MG63 (cell line): Measurements from ENCODE around the gene MED12L. TPM values are rescaled to one million over a fixed set of nuclear protein-coding genes. Genes with fewer than 3 reads are reported as not detected.
A peak's percentile ranks its signal among the peaks of the same experiment; 100 is the strongest.

Experiments used
- DNase-seq: peaks from one replicate; pipeline ENCODE4 v3.0.0-alpha.2; 2020
- H3K27me3 ChIP-seq: fragments of 250-450 bp; sonication (Bioruptor Pico); 2 replicates; pipeline ENCODE4 v1.5.1; 2020; ENCODE audit warnings: mild to moderate bottlenecking, moderate library complexity
- H3K36me3 ChIP-seq: fragments of 250-450 bp; sonication (Bioruptor Pico); 2 replicates; pipeline ENCODE4 v1.5.1; 2020; ENCODE audit warnings: mild to moderate bottlenecking, moderate library complexity
- H3K4me3 ChIP-seq: fragments of 250-450 bp; sonication (Bioruptor Pico); 2 replicates; pipeline ENCODE4 v1.5.1; 2020; ENCODE audit warnings: mild to moderate bottlenecking, moderate library complexity
- H3K9me3 ChIP-seq: fragments of 250-450 bp; sonication (Bioruptor Pico); 2 replicates; pipeline ENCODE4 v1.5.1; 2020; ENCODE audit warnings: mild to moderate bottlenecking, moderate library complexity
- total RNA-seq: library from RNA; depleted of rRNA; stranded (reverse); fragments of >200 nt; shearing (Covaris generic); gene quantifications from 2 replicates; pipeline ENCODE4 v1.2.3, GENCODE V29; 2014; ENCODE audit warnings: low replicate concordance

Gene MED12L
- total RNA-seq, 1 experiment from 2014 or later, result not detected

DNA sequence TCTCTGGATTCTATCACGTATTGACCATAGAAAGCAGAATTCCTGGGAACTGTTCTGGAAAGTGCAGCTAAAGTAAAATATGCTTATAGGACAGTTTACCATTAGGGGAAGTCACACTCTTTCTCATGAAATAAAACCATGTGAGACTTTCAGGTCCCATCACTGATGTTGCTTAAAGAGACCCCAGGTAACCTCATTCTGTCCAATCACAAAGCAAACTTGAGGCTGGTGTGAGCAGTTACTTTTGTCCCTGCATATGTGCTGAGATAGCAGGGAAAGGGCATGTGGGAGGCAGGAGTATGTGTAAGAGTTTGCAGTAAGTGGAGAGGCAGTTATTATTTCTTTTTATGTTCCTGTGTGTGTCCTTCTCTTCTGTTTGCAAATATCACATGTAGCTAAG, 215.1 kb downstream of the MED12L start:
- H3K9me3 ChIP-seq, result no peaks in the 10 kb centered on the region
- DNase-seq, result no peak
- H3K36me3 ChIP-seq, result no peaks in the 10 kb centered on the region
- H3K4me3 ChIP-seq, result no peak overlapping the region
- H3K27me3 ChIP-seq, result no peaks in the 10 kb centered on the region

DNA sequence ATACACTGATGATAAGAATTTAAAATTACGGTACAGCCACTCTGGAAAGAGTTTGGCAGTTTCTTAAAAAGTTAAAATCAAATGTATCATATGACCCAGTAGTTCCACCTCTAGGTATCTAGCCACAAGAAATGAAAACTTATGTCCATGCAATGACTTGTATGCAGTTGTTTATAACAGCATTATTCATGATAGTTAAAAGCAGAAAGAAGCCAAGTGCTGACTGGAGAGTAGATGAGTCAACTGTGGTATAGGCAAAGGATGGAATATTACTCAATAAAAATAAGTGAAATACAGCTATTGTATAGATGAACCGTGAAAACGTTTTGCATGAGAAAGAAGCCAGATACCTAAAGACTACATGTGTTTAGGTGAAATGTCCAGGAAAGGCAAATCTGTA, 216.3 kb downstream of the MED12L start:
- H3K9me3 ChIP-seq, result no peaks in the 10 kb centered on the region
- H3K27me3 ChIP-seq, result no peaks in the 10 kb centered on the region
- DNase-seq, result no peak
- no peak overlapping the region for H3K4me3 ChIP-seq
- no peaks in the 10 kb centered on the region for H3K36me3 ChIP-seq

DNA sequence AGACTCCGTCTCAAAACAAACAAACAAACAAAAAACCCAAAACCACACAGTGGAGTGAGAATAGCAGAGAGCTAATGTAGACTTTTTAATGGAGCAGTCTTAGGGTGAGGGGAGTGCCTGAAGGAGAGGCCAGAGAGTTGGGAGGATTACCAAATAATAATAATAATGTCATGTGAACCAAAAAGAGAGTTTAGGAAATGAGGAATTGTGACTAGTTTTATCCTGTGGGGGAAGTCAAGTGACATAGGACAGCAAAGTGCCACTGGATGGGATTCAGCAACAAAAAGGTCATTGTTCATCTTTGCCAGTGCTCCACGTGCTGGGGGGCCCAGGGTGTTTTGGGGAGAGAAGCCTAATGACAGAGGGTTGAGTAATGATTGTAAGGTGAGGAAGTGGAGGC, 218.3 kb downstream of the MED12L start:
- Histone ChIP-seq H3K4me3 (no peak overlapping the region), H3K27me3 (no peaks in the 10 kb centered on the region), H3K36me3 (no peaks in the 10 kb centered on the region), H3K9me3 (no peaks in the 10 kb centered on the region)
- no peak for DNase-seq

DNA sequence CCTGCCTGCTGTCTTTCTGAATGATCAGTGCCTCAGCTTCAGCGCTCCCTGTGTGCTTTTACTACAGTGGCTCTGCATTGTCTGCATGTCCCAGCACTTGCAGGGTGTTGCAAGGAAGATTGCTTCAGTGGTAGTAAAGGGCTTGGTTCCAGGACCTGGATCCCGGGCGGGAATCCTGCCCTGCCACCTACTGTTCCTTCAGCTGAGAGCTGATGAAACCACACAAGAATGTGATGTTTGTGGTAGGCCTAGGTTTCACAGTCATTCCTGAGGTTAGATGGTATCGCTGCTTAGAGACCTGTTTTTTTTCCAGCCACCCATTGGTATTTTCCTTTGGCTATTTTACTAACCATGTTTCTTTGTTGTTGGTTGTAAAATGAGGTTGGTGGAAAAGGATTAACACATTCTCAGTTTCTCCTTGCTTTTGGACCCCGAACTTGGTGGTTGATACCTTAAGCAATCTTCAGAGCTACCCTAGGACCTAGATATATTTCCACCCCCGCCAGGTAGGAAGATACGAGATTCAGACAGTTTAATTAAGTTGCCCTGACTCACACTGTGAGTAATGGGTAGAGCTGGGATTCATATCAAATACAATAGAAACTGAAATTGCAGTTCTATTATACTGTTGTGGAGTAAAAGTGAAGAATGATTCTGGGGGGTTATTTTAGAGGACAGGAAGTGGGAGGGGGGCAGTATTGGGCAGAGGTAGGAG, 219.8 kb downstream of the MED12L start:
- H3K36me3 ChIP-seq, result no peaks in the 10 kb centered on the region
- no peaks in the 10 kb centered on the region for H3K9me3 ChIP-seq
- DNase-seq, result peak; percentile 95
- no peaks in the 10 kb centered on the region for H3K27me3 ChIP-seq
- peak overlapping the region; percentile 21 for H3K4me3 ChIP-seq

DNA sequence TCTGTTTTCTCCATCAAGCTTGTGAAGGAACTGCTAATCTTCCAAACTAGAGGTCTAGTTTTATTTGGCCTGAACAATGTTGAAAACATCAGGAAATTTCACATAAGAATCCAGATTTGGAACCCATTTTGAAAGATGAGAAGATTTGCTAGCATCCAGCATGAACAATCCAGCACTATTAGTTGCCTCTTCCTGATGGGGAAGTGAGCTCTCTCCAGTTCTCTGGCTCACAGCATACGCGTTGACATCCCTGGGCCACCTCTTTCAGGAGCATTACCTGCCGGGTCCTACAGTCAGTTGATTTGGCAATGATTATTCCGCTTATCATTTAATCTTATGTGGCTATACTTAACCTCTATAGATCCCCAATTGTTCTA, 220.3 kb downstream of the MED12L start:
- peak; percentile 9 for DNase-seq
- no peaks in the 10 kb centered on the region for H3K36me3 ChIP-seq
- H3K9me3 ChIP-seq, result no peaks in the 10 kb centered on the region
- no peaks in the 10 kb centered on the region for H3K27me3 ChIP-seq
- no peak overlapping the region for H3K4me3 ChIP-seq

DNA sequence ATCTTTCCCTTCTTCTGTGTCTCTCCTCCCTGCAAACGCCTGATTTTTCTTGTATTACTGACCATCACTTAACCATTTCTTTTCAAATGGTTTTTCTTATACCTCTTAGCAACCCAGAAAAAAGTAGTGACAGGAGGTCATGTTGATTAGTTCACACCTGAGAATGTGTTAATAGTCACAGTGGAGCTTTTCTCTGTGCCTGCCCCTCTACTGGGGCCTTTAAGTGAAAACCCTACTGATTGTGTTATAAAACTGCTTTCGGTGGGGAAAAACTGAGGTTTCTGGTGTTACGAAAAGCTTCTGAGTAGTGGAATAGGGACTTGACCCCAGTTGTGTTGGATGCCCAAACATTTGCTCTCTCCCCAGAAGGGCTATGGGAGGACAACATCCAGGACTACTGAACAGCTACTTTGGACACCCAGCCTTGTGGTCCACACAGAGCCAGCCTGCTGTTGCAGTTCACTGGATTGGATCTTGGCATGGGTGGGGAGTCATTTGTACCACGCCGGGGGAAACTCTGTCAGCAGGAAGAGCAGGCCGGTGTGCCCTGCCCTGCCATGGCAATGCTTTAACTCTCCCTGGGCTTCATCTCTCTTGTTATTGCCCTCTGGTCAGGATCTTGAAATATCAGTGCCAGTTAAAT, 220.8 kb downstream of the MED12L start:
- no peak for DNase-seq
- Histone ChIP-seq H3K4me3 (no peak overlapping the region), H3K36me3 (no peaks in the 10 kb centered on the region), H3K9me3 (no peaks in the 10 kb centered on the region), H3K27me3 (no peaks in the 10 kb centered on the region)

DNA sequence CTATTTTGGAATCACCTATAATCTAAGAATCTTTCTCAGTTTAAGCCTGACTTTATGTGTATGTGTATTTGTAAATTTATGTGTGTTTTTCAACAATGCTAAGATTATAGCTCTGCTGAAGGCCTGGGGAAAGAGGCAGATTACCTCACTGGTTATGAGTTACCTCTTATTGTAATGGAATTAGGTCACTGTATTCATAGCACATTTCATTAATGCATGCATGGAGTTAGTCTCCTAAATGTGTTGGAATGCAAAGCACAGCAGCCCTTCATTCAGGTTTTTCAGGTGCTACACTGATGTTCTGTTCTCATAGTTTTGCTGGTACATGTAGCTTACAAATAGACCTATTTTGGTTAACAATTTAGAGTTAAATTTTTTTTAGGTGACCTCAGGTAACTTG, 221.7 kb downstream of the MED12L start:
- no peak for DNase-seq
- no peaks in the 10 kb centered on the region for H3K27me3 ChIP-seq
- H3K4me3 ChIP-seq, result no peak overlapping the region
- H3K36me3 ChIP-seq, result no peaks in the 10 kb centered on the region
- H3K9me3 ChIP-seq, result no peaks in the 10 kb centered on the region

DNA sequence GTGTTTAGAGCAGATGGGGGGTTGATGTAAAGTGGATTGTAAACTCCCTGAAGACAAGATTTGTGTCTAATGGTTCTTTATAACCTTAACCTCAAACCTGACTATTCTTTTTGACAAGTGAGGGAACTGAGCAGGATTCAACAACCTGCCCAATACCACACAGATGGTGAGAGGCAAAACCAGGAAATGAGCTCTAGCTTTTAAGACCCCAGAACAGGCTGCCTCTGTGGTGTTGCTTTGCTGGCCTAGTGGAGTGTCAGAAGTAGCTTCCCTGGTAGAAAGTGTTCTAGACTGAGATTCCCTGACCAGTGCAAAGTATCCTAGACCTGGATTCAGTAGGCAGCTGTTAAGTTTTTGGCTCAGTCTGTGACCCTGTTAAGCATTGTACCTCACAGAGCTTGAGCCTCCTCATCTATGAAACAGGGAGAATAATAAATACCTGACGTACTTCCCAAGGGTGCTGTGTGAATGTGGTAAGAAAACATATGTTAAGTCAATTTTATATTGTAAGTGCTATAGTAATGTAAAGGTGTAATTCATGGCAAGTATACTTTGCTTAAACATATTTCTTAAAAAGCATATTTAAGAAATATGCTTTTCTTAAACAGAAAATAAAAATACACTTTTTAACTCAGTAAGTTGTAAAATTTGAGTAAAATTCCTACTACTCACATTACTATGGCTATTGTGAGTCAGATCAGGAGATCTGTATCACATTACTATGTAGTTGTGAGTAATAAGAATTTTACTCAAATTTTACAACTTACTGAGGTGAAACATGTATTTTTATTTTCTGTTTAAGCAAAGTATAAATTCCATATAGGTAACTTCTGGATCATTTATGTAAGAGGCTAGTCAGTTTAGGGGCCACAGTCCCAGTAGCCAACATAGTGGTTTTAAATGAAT, 222.4 kb downstream of the MED12L start:
- Histone ChIP-seq H3K9me3 (no peaks in the 10 kb centered on the region), H3K4me3 (no peak overlapping the region), H3K27me3 (no peaks in the 10 kb centered on the region), H3K36me3 (no peaks in the 10 kb centered on the region)
- DNase-seq, result no peak

DNA sequence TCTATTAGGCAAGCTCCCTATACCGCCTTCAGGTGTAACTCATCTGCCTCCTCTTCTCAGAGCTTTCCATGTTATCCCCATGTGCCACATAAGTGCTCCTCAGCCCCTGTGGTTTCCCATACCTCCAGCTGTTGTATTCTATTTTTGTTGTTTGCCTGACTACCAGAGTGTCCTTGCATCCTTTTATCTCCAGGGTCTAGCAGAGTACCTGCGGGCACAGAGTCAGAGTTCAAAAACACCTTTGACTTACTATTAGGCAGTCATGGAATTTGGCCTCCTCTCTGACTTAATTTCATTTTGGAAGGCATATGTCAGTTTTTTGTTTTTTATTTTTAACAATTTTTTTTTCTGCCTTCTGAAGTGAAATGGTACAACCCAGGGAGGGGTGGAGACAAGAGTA, 224.1 kb downstream of the MED12L start:
- Histone ChIP-seq H3K9me3 (peaks cover 2% of the 10 kb centered on the region; the same call in 1 of the 2 replicates), H3K4me3 (no peak overlapping the region), H3K27me3 (no peaks in the 10 kb centered on the region), H3K36me3 (no peaks in the 10 kb centered on the region)
- DNase-seq, result no peak

DNA sequence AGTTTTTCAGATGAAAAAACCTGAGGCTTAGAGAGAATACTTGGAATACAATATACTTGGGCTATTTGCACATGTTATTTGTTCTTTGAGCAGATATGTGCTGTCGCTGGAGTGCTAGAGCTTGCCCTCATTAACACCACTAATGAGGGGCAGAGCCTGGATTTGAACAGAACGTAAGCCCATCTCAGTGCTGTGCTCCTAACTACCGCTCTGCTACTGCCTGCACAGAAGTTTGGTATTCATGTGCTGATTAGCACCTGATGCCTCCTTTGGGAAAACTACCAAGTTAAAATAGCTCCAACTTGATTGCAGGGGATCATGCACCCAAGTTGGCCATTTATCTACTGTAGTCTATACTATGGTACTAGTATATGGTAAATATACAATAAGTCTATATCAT, 227.5 kb downstream of the MED12L start:
- peaks cover 2% of the 10 kb centered on the region; the same call in 1 of the 2 replicates for H3K9me3 ChIP-seq
- DNase-seq, result no peak
- no peaks in the 10 kb centered on the region for H3K27me3 ChIP-seq
- H3K4me3 ChIP-seq, result no peak overlapping the region
- H3K36me3 ChIP-seq, result no peaks in the 10 kb centered on the region

DNA sequence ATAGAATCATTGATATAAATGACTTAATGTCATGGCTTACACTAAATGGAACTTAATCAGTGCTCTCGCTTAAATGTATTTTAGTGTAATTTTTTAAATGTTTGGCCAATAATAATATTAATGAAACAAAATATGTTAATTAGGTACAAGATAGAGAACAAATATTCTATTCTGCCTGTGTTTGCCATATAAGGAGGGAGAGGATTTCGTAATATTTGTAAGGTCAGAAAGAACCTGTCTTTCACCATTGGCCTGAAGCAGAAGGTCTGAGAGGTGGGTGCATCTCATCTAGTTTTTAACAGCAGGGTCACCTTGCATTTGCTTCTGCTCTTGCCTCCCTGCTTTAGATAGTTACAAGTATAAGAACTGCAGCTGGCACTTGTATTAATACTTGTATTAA, 228.7 kb downstream of the MED12L start:
- DNase-seq, result no peak
- no peak overlapping the region for H3K4me3 ChIP-seq
- no peaks in the 10 kb centered on the region for H3K27me3 ChIP-seq
- H3K9me3 ChIP-seq, result peaks cover 2% of the 10 kb centered on the region; the same call in 1 of the 2 replicates
- H3K36me3 ChIP-seq, result no peaks in the 10 kb centered on the region

DNA sequence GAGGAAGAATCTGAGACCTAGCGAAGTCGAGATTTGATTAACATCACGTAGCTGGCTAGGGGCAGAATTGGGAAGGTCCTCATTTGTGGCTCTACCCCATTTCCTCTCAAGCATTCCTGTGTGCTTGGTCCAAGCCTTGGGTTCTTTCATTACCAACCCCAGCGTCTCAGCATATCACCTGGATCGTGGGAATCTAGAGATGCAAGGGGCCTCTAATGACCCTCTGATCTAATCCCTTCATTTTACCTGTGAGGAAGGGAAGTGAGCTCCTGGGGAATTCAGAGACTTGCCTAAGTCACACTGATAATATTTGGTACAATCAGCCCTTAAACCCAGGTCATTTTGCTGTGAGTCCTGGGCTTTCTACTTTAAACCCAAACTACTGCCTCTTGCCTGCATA, 229.1 kb downstream of the MED12L start:
- Histone ChIP-seq H3K27me3 (no peaks in the 10 kb centered on the region), H3K9me3 (peaks cover 2% of the 10 kb centered on the region; the same call in 1 of the 2 replicates), H3K4me3 (no peak overlapping the region), H3K36me3 (no peaks in the 10 kb centered on the region)
- no peak for DNase-seq

DNA sequence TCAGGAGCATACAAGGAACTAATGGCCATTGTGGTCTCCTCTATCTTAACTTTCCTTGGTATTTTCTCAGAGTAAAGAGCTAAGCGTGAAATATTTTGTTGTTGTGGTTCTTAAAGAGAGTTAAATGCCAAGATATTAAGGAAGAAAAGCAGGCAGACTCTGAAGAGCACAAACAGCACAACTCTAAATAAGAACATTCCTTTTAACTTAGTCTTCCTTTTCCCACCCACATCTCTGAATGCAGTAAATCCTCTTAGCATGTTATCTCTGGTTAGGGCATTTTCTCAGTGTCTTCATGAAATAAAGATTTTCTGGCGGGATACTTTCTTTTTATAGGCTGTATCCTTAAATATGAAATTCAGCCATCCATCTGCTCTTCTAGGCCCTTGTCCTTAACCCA, 229.7 kb downstream of the MED12L start:
- H3K4me3 ChIP-seq, result no peak overlapping the region
- no peaks in the 10 kb centered on the region for H3K36me3 ChIP-seq
- no peak for DNase-seq
- no peaks in the 10 kb centered on the region for H3K27me3 ChIP-seq
- H3K9me3 ChIP-seq, result peaks cover 2% of the 10 kb centered on the region; the same call in 1 of the 2 replicates

DNA sequence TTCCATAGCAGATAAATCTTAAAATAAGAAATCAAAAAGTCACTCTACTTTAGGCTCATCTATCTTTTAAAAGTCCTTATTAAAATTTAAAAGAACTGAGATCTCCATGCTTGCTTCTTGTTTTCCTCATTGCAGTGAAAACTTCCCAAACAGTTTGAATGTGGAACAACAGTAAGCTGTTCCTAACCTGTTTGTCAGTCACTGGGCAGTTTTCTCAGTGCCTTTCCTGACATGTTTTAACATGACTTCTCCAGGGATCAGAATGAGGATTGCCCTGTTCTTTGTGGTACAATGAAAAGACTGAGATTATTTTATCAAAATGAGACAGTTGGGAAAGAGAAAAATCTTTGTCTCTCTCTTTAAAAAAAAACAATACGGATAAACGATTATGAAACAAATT, 230.4 kb downstream of the MED12L start:
- Histone ChIP-seq H3K9me3 (peaks cover 2% of the 10 kb centered on the region; the same call in 1 of the 2 replicates), H3K36me3 (no peaks in the 10 kb centered on the region), H3K27me3 (no peaks in the 10 kb centered on the region), H3K4me3 (no peak overlapping the region)
- no peak for DNase-seq

DNA sequence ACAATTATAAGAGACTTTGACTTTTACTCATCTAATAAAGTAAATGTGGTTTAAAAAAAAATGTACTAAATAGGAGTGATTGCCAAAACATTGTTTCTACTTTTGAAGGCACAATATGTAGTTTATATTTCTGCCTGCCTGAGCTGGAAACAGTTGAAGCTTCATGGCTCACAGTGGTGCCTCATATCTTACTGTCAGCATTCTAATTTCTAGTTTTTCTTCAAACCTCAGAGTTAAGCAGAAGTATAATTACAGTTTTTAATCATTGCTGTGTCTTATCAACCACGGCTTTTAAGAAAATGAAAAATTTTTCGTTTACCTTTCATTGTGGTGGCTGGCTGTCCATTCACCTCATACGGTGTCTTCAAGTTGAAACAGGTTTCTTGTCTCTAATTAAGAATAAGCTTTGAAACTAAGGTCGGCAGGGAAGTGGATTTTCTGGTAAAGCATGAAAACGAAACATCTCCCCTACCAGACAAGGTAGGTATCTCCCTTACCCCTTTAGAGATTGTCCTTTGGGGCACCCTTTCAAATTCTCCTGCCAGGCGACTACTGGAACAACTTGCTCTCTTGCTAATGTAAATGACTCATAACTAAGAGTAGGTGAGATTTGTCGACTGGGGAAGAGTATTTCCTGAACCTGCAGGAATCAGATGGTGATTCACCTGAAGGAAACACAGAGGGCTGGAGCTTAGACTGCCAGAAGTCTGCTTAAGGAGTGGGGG, 231.0 kb downstream of the MED12L start, which contains the start of gene GPR87:
GPR87 (minus strand) TSS at position 554 of the 725 bp plus-strand sequence. CDS start 16,720 bp downstream, outside the sequence.
- H3K4me3 ChIP-seq, result no peak within 1 kb of the TSS
- peak; percentile 11 for DNase-seq

DNA sequence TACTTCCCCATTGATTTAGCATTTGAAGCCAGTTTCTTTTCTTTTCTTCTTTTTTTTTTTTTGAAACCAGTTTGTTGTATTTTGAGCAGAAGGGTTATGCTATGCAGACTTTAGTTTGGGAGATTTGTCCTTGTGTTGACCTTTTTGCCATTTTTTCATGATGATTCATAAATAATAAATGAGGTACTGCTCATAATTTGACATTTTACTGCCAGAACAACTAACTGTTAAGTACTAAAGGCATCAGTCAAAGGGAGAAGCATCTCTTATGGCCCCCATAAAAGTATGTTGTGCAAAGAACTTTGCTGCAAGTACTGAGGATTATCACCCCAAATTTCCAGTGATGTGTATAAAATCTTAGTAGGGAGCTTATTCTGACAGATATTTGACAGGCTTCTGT, 232.8 kb downstream of the MED12L start:
- Histone ChIP-seq H3K36me3 (no peaks in the 10 kb centered on the region), H3K27me3 (no peaks in the 10 kb centered on the region), H3K9me3 (peaks cover 2% of the 10 kb centered on the region; the same call in 1 of the 2 replicates), H3K4me3 (no peak overlapping the region)
- no peak for DNase-seq

More for the DNA sequence above, 231.0 kb downstream of the MED12L start, which contains the start of gene GPR87:
- H3K9me3 ChIP-seq, result peaks cover 2% of the 10 kb centered on the region; the same call in 1 of the 2 replicates
- no peaks in the 10 kb centered on the region for H3K36me3 ChIP-seq
- no peaks in the 10 kb centered on the region for H3K27me3 ChIP-seq
